ENCODE measurements around the gene RGS6. TPM values are rescaled to one million over a fixed set of nuclear protein-coding genes. Genes with fewer than 3 reads are reported as not detected.

RGS6 gene
- total and polyA plus RNA-seq, 4 donors: 0.06 to 5.3 (median 0.17) TPM; not detected in 1

- Histone ChIP-seq H3K9ac (ENCODE audit: low read depth in 1 of 2, low read length in 2 of 2) (no peak overlapping the region), H3K36me3 (ENCODE audit: control insufficient read depth in 4 of 4, insufficient read depth in 3 of 4, low read depth in 1 of 4, low read length in 3 of 4) (no peaks in the 10 kb centered on the region), H3K9me3 (ENCODE audit: control insufficient read depth in 4 of 4, low read length in 3 of 4) (no peaks in the 10 kb centered on the region), H3K4me3 (ENCODE audit: low read depth in 1 of 3, low read length in 3 of 3) (no peak overlapping the region), H3K4me1 (ENCODE audit: control insufficient read depth in 4 of 4, insufficient read depth in 4 of 4, low read length in 3 of 4) (peaks cover 0 to 25% (median 17%) of the 10 kb centered on the region in 4 donors), H3K27me3 (ENCODE audit: control insufficient read depth in 4 of 4, insufficient read depth in 4 of 4, low read length in 3 of 4) (no peaks in the 10 kb centered on the region), H3K27ac (ENCODE audit: low read depth in 1 of 2, low read length in 2 of 2) (no peak overlapping the region)
- no peak for DNase-seq (ENCODE audit: low spot score)
- TF ChIP-seq ATF3 (IDR thresholded peaks at IDR 0.05) (no peak), FOXA1 (IDR thresholded peaks at IDR 0.05) (no peak), YY1 (IDR thresholded peaks at IDR 0.05) (no peak), NR2F2 (IDR thresholded peaks at IDR 0.05) (no peak), REST (IDR thresholded peaks at IDR 0.05) (no peak), GABPA (IDR thresholded peaks at IDR 0.05 in 1 of 2, conservative IDR thresholded peaks at IDR 0.05 in 1 of 2) (no peak), HNF4A (conservative IDR thresholded peaks at IDR 0.05) (no peak)
- WGBS: 90% methylated on average over 1 of the region's 1 CpG
Observed at GRCh38 chr14:72527591-72527990, 595.4 kb downstream of the RGS6 start.

- TF ChIP-seq FOXA2 (IDR thresholded peaks at IDR 0.05) (no peak), HNF4A (conservative IDR thresholded peaks at IDR 0.05) (peak; percentile 22 to 27)
- Histone ChIP-seq H3K4me3 (ENCODE audit: low read depth in 1 of 3, low read length in 3 of 3) (no peak overlapping the region), H3K27ac (ENCODE audit: low read depth in 1 of 2, low read length in 2 of 2) (no peak overlapping the region), H3K27me3 (ENCODE audit: control insufficient read depth in 4 of 4, insufficient read depth in 4 of 4, low read length in 3 of 4) (no peaks in the 10 kb centered on the region), H3K9me3 (ENCODE audit: control insufficient read depth in 4 of 4, low read length in 3 of 4) (peaks cover 0 to 5% (median 0%) of the 10 kb centered on the region in 4 donors), H3K4me1 (ENCODE audit: control insufficient read depth in 4 of 4, insufficient read depth in 4 of 4, low read length in 3 of 4) (peaks cover 0 to 19% (median 12%) of the 10 kb centered on the region in 4 donors), H3K36me3 (ENCODE audit: control insufficient read depth in 4 of 4, insufficient read depth in 3 of 4, low read depth in 1 of 4, low read length in 3 of 4) (no peaks in the 10 kb centered on the region), H3K9ac (ENCODE audit: low read depth in 1 of 2, low read length in 2 of 2) (no peak overlapping the region)
- no peak for DNase-seq (ENCODE audit: low spot score)
- WGBS: 61% methylated on average over 6 of the region's 6 CpGs
Observed at GRCh38 chr14:72528059-72528862, 596.0 kb downstream of the RGS6 start.

GRCh38 chr14:72528863-72529175, 596.6 kb downstream of the RGS6 start:
- no peaks in the 10 kb centered on the region for H3K36me3 ChIP-seq (ENCODE audit: control insufficient read depth in 4 of 4, insufficient read depth in 3 of 4, low read depth in 1 of 4, low read length in 3 of 4)
- H3K9me3 ChIP-seq (ENCODE audit: control insufficient read depth in 4 of 4, low read length in 3 of 4): peaks cover 0 to 10% (median 2%) of the 10 kb centered on the region in 4 donors
- no peak overlapping the region for H3K4me3 ChIP-seq (ENCODE audit: low read depth in 1 of 3, low read length in 3 of 3)
- WGBS: 72% methylated on average over 2 of the region's 2 CpGs
- H3K9ac ChIP-seq (ENCODE audit: low read depth in 1 of 2, low read length in 2 of 2): no peak overlapping the region
- peaks cover 0 to 15% (median 8%) of the 10 kb centered on the region in 4 donors for H3K4me1 ChIP-seq (ENCODE audit: control insufficient read depth in 4 of 4, insufficient read depth in 4 of 4, low read length in 3 of 4)
- DNase-seq (ENCODE audit: low spot score): no peak
- H3K27me3 ChIP-seq (ENCODE audit: control insufficient read depth in 4 of 4, insufficient read depth in 4 of 4, low read length in 3 of 4): no peaks in the 10 kb centered on the region
- H3K27ac ChIP-seq (ENCODE audit: low read depth in 1 of 2, low read length in 2 of 2): no peak overlapping the region
- TF ChIP-seq SP1 (IDR thresholded peaks at IDR 0.05) (no peak), EGR1 (IDR thresholded peaks at IDR 0.05; ENCODE audit: low read depth in 2 of 2) (no peak), REST (IDR thresholded peaks at IDR 0.05) (no peak), CTCF (IDR thresholded peaks at IDR 0.05; ENCODE audit: low read depth, low read length, missing input control) (no peak), GABPA (IDR thresholded peaks at IDR 0.05 in 1 of 2, conservative IDR thresholded peaks at IDR 0.05 in 1 of 2) (no peak), MAX (IDR thresholded peaks at IDR 0.05) (no peak), RXRA (IDR thresholded peaks at IDR 0.05) (no peak), NR2F2 (IDR thresholded peaks at IDR 0.05) (no peak), ATF3 (IDR thresholded peaks at IDR 0.05) (no peak), HNF4A (conservative IDR thresholded peaks at IDR 0.05) (no peak), YY1 (IDR thresholded peaks at IDR 0.05) (no peak)
